ENCODE results near the gene OASL.

The OASL gene

DNA sequence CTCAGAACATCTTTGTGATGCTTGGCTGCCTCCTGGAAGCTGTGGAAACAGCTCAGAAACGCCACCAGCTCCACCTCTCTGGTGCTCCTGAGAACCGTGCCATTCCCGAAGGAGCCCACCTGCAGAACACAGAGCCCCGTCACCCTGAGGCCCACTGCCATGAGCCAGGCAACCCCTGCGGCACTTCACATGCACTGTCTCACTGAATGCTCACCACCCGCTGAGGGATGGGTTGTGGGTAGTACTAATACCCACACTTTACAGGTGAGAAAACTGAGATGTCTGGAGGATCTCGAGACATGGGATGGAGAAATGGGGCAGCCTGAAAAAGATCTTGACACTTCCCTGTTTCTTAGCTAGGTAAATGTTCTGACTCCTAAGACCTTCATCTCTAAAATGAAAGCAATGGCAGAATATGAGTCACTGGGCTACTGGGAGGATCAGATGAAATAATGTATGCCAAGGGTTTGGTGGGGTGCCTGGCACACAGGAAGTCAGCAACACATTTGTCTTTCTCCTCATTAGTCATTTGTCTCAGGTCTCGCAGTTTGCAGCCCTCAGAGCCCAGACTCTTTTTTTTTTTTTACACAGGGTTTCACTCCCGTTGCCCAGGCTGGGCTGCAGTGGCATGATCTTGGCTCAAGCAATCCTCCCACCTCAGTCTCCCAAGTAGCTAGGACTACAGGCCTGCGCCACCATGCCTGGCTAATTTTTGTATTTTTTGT, 5.3 kb downstream of the OASL start:
- TF ChIP-seq CTCF (IDR thresholded peaks at IDR 0.05; ENCODE audit: extremely low read depth, missing control alignments): no peak
- no peak for DNase-seq (ENCODE audit: low spot score)

GRCh38 chr12:121030576-121031212, 8.4 kb downstream of the OASL start:
- DNase-seq (ENCODE audit: low spot score): no peak
- no peak for TF ChIP-seq CTCF (IDR thresholded peaks at IDR 0.05; ENCODE audit: extremely low read depth, missing control alignments)

DNA sequence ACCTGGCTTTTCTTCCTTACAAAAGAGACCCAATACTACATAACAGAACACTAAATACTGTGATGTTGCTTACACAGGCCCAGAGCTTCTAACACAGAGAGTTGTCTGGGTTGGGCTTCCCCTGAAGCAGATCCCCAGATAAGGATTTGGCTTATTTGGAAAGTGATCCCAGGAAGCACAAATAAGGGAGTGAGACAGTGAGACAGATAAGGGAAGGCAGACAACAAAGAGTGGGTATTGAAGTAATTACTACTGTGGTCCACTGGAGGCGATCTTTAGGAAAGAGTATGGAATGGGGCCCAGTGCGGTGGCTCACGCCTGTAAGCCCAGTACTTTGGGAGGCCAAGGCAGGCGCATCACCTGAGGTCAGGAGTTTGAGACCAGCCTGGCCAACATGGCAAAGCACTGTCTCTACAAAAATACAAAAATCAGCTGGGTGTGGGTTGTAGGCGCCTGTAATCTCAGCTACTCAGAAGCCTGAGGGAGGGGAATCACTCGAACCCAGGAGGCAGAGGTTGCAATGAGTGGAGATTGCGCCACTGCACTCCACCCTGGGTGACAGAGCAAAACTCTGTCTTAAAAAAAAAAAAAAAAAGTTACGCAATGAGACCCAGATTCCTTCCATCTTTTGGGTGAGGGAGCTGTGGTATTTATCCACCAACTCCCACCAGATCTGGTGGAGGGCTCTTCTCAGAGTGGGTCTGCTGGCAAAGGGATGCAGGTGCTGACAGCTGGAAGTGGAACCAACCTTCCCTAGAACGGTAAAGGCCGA, 12.6 kb downstream of the OASL start:
- no peak for TF ChIP-seq CTCF (IDR thresholded peaks at IDR 0.05; ENCODE audit: extremely low read depth, missing control alignments)
- DNase-seq (ENCODE audit: low spot score): no peak

GRCh38 chr12:121025442-121026226, 13.4 kb downstream of the OASL start:
- no peak for DNase-seq (ENCODE audit: low spot score)

GRCh38 chr12:121023799-121024198, 15.2 kb downstream of the OASL start:
- TF ChIP-seq CTCF (IDR thresholded peaks at IDR 0.05; ENCODE audit: extremely low read depth, missing control alignments): no peak
- DNase-seq (ENCODE audit: low spot score): no peak

More at GRCh38 chr12:121025442-121026226, 13.4 kb downstream of the OASL start:
- TF ChIP-seq CTCF (IDR thresholded peaks at IDR 0.05; ENCODE audit: extremely low read depth, missing control alignments): no peak

DNA sequence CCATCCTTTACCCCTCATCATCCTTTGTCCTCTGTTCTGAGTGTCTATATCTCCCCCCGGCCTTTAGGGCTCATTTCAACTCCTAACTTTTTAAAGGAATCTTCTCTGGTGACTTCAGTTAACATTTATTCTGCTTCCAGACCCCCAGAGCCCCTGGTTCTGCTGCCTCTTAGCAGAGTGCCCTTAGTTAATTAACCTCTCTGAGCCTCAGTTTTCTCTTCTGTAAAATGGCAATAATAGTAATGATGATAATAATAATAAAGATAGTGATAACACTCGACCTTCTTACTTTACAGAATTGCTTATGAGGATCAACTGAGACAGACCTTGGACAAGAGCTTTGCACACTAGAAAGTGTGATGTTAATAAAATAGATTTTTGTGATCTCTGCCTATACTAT, 16.3 kb downstream of the OASL start:
- DNase-seq (ENCODE audit: low spot score): no peak
- TF ChIP-seq CTCF (IDR thresholded peaks at IDR 0.05; ENCODE audit: extremely low read depth, missing control alignments): no peak

All from GM20000 (cell line).